Gastroesophageal sphincter (tissue), 4 donors: Measurements from ENCODE around the gene SRSF5. TPM values are rescaled to one million over a fixed set of nuclear protein-coding genes. Genes with fewer than 3 reads are reported as not detected.

ENCODE experiments used
- ATAC-seq: fragments of 150-250 bp; one replicate; pipeline ENCODE4 v1.9.1; 2016; ENCODE audit warnings: mild to moderate bottlenecking, moderate library complexity
- H3K27ac ChIP-seq, 4 donors: fragments of 200-600 bp; sonication (generic) in 3 of 4; 1 replicate in 3 of 4; 2 replicates in 1 of 4; pipeline ENCODE4 v1.5.1; 2016 to 2019
- H3K27me3 ChIP-seq: fragments of 200-600 bp; sonication (generic); one replicate; pipeline ENCODE4 v1.5.1; 2019
- H3K36me3 ChIP-seq, 2 donors: fragments of 200-600 bp; sonication (generic); one replicate each; pipeline ENCODE4 v1.5.1; 2019; ENCODE audit warnings: control low read depth in 1 of 2
- H3K4me1 ChIP-seq, 3 donors: fragments of 200-600 bp; sonication (generic); 1 replicate in 2 of 3; 2 replicates in 1 of 3; pipeline ENCODE4 v1.5.1; 2016 to 2019; ENCODE audit warnings: control low read depth in 2 of 3
- H3K4me3 ChIP-seq, 2 donors: fragments of 200-600 bp; sonication (generic); one replicate each; pipeline ENCODE4 v1.5.1; 2019; ENCODE audit warnings: mild to moderate bottlenecking in 1 of 2, moderate library complexity in 1 of 2
- H3K9me3 ChIP-seq, 3 donors: fragments of 200-600 bp; sonication (generic); one replicate each; pipeline ENCODE4 v1.5.1; 2017 to 2019; ENCODE audit warnings: control low read depth in 2 of 3
- EP300 ChIP-seq: sonication (generic); formaldehyde crosslinking; IDR thresholded peaks from one replicate; pipeline ENCODE4 v1.6.1; 2017; ENCODE audit warnings: antibody characterized with exemption, mild to moderate bottlenecking
- POLR2A ChIP-seq, 2 donors: fragments of 450-650 bp; IDR thresholded peaks; one replicate each; pipeline ENCODE4 v1.6.1; 2017; ENCODE audit warnings: antibody characterized with exemption in 2 of 2, mild to moderate bottlenecking in 2 of 2, moderate library complexity in 1 of 2
- POLR2AphosphoS5 ChIP-seq: sonication (generic); formaldehyde crosslinking; IDR thresholded peaks from one replicate; pipeline ENCODE4 v1.6.1; 2017; ENCODE audit warnings: antibody characterized with exemption
- WGBS, 2 donors: methylation state at CpG; one replicate each; pipeline ENCODE4 v1.1.5; 2018; ENCODE audit warnings: low coverage in 1 of 2; 5-methylcytosine and 5-hydroxymethylcytosine counted together
- small RNA-seq, 4 donors: library from RNA; depleted of rRNA; stranded (forward); fragments of <200 nt; gene quantifications; one replicate each; pipeline ENCODE3, GENCODE V24; 2016
- total RNA-seq, 4 donors: library from RNA; depleted of rRNA; stranded (reverse); fragments of >200 nt; gene quantifications; one replicate each; pipeline ENCODE4 v1.1.0, GENCODE V29; 2016
- TF ChIP-seq, protein P1 (sequence below), 4 experiments: fragments of 200-600 bp in 2 of 4; fragments of 450-650 bp in 2 of 4; sonication (generic) in 1 of 4; IDR thresholded peaks; one replicate each; pipeline ENCODE4 v1.5.1; 2017 to 2019; ENCODE audit warnings: antibody characterized with exemption in 4 of 4, mild to moderate bottlenecking in 2 of 4, moderate library complexity in 2 of 4

SRSF5 gene
- total RNA-seq, 4 donors from 2014 or later = 191 to 569 (median 275) TPM

DNA sequence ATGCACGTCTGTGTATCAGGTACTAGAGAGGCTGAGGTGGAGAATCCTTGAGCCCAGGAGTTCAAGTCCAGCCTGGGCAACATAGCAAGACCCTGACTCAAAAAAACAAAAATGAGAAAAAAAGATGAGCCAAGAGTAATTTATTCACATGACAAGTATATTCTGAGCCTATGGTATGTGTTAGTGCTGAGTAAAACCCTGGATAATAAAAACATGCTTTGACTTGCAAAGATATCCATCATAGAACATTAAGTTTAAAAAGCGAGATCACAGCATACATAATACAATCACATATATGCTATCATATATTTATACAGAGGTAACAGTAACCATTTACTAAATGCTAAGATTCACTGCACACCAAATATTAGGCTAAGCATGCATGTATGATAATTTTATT, 54.0 kb downstream of the SRSF5 start:
- H3K9me3 ChIP-seq = peaks cover 0 to 9% (median 0%) of the 10 kb centered on the region in 3 donors
- no peak overlapping the region for H3K4me3 ChIP-seq
- H3K27me3 ChIP-seq = peaks cover 20% of the 10 kb centered on the region
- 67 to 74% methylated on average over 2 of the region's 2 CpGs for WGBS, 2 donors
- peaks cover 0 to 4% (median 0%) of the 10 kb centered on the region in 3 donors for H3K4me1 ChIP-seq
- H3K27ac ChIP-seq = no peak overlapping the region
- no peak for ATAC-seq
- no peak for TF ChIP-seq EP300
- TF ChIP-seq POLR2AphosphoS5 = no peak
- no peak for TF ChIP-seq POLR2A (IDR thresholded peaks at IDR 0.05)
- TF ChIP-seq, protein P1, sequence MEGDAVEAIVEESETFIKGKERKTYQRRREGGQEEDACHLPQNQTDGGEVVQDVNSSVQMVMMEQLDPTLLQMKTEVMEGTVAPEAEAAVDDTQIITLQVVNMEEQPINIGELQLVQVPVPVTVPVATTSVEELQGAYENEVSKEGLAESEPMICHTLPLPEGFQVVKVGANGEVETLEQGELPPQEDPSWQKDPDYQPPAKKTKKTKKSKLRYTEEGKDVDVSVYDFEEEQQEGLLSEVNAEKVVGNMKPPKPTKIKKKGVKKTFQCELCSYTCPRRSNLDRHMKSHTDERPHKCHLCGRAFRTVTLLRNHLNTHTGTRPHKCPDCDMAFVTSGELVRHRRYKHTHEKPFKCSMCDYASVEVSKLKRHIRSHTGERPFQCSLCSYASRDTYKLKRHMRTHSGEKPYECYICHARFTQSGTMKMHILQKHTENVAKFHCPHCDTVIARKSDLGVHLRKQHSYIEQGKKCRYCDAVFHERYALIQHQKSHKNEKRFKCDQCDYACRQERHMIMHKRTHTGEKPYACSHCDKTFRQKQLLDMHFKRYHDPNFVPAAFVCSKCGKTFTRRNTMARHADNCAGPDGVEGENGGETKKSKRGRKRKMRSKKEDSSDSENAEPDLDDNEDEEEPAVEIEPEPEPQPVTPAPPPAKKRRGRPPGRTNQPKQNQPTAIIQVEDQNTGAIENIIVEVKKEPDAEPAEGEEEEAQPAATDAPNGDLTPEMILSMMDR (IDR thresholded peaks at IDR 0.05) = no peak
- H3K36me3 ChIP-seq = no peaks in the 10 kb centered on the region

Small RNAs within 50 kb of the gene (small RNA-seq; reads per million reads assigned to genes)
- gene RF00614 = 0 reads per million in 4 donors

Other genes starting within 250 kb of the SRSF5 start
- not detected for gene CCDC177, start 192.3 kb upstream of the SRSF5 start, total RNA-seq
- gene SUSD6, start 155.5 kb upstream of the SRSF5 start, total RNA-seq = 10 to 100 TPM; 24.4 to 40.6 (median 38.5) TPM
- gene SLC10A1, start 30.1 kb downstream of the SRSF5 start, total RNA-seq = not detected
- gene SMOC1, start 112.3 kb downstream of the SRSF5 start, total RNA-seq = 10 to 100 TPM in 1 of 4 donors, under 1 TPM in 2, not detected in 1; 0.19 to 11.8 (median 0.31) TPM